ENCODE data around the gene FANK1.
"Not testable (repeated sequence)": the region's sequence is repeated elsewhere in the genome, so short reads cannot be mapped to it uniquely, and the experiment has no call there.

Gene FANK1

GRCh38 chr10:125886914-125887512 is 9.4 kb upstream of the FANK1 start:
- DNase-seq (ENCODE audit: low read depth in 3 of 3, low spot score in 1 of 3) = no peak

- not testable (repeated sequence) for DNase-seq (ENCODE audit: low read depth in 3 of 3, low spot score in 1 of 3)
Observed at GRCh38 chr10:125889441-125889840, 6.9 kb upstream of the FANK1 start.

GRCh38 chr10:125892402-125892801 is 4.0 kb upstream of the FANK1 start:
- not testable (repeated sequence) for DNase-seq (ENCODE audit: low read depth in 3 of 3, low spot score in 1 of 3)

GRCh38 chr10:125894176-125894575 is 2.2 kb upstream of the FANK1 start:
- DNase-seq (ENCODE audit: low read depth in 3 of 3, low spot score in 1 of 3) = not testable (repeated sequence)

GRCh38 chr10:125895130-125896087 is 955 bp upstream of the FANK1 start:
- peak in 2 of 3 donors; percentile 2 to 20 for DNase-seq (ENCODE audit: low read depth in 3 of 3, low spot score in 1 of 3)

- not testable (repeated sequence) for DNase-seq (ENCODE audit: low read depth in 3 of 3, low spot score in 1 of 3)
Observed at GRCh38 chr10:125897317-125897716, 953 bp downstream of the FANK1 start.

GRCh38 chr10:125900963-125901362 is 4.6 kb downstream of the FANK1 start:
- not testable (repeated sequence) for DNase-seq (ENCODE audit: low read depth in 3 of 3, low spot score in 1 of 3)

GRCh38 chr10:125903135-125903640 is 6.8 kb downstream of the FANK1 start:
- not testable (repeated sequence) for DNase-seq (ENCODE audit: low read depth in 3 of 3, low spot score in 1 of 3)

- DNase-seq (ENCODE audit: low read depth in 3 of 3, low spot score in 1 of 3) = not testable (repeated sequence)
Observed at GRCh38 chr10:125905069-125905994, 9.0 kb downstream of the FANK1 start.

GRCh38 chr10:125907598-125907997 is 11.2 kb downstream of the FANK1 start:
- not testable (repeated sequence) for DNase-seq (ENCODE audit: low read depth in 3 of 3, low spot score in 1 of 3)

- DNase-seq (ENCODE audit: low read depth in 3 of 3, low spot score in 1 of 3) = not testable (repeated sequence)
Observed at GRCh38 chr10:125908813-125909212, 12.4 kb downstream of the FANK1 start.

GRCh38 chr10:125909491-125909890 is 13.1 kb downstream of the FANK1 start:
- not testable (repeated sequence) for DNase-seq (ENCODE audit: low read depth in 3 of 3, low spot score in 1 of 3)

GRCh38 chr10:125911145-125911544 is 14.8 kb downstream of the FANK1 start:
- no peak for DNase-seq (ENCODE audit: low read depth in 3 of 3, low spot score in 1 of 3)

GRCh38 chr10:125911990-125912389 is 15.6 kb downstream of the FANK1 start:
- no peak for DNase-seq (ENCODE audit: low read depth in 3 of 3, low spot score in 1 of 3)

- DNase-seq (ENCODE audit: low read depth in 3 of 3, low spot score in 1 of 3) = not testable (repeated sequence)
Observed at GRCh38 chr10:125913277-125913676, 16.9 kb downstream of the FANK1 start.

- no peak for DNase-seq (ENCODE audit: low read depth in 3 of 3, low spot score in 1 of 3)
Observed at GRCh38 chr10:125916977-125917376, 20.6 kb downstream of the FANK1 start.

GRCh38 chr10:125917704-125918361 is 21.5 kb downstream of the FANK1 start:
- not testable (repeated sequence) for DNase-seq (ENCODE audit: low read depth in 3 of 3, low spot score in 1 of 3)

GRCh38 chr10:125921643-125922306 is 25.4 kb downstream of the FANK1 start:
- DNase-seq (ENCODE audit: low read depth in 3 of 3, low spot score in 1 of 3) = not testable (repeated sequence)

- DNase-seq (ENCODE audit: low read depth in 3 of 3, low spot score in 1 of 3) = no peak
Observed at GRCh38 chr10:125925262-125925834, 29.0 kb downstream of the FANK1 start.

Measured in stimulated activated CD4-positive, alpha-beta T cell treated with anti-CD3 and anti-CD28 coated beads, TNF-alpha, amount 100 ng/mL, for 1 hour (primary cell).